Activated CD4-positive, alpha-beta T cell treated with anti-CD3 and anti-CD28 coated beads for 4 hours (primary cell): Measurements from ENCODE around the gene TMEM135.

Source experiments
- DNase-seq, 2 donors: peaks; one replicate each; pipeline ENCODE4 v3.0.0-alpha.2; 2020

Gene TMEM135

GRCh38 chr11:87316491-87316890 is 278.8 kb downstream of the TMEM135 start:
- DNase-seq = no peak

GRCh38 chr11:87317441-87317840 is 279.7 kb downstream of the TMEM135 start:
- no peak for DNase-seq

GRCh38 chr11:87320123-87320522 is 282.4 kb downstream of the TMEM135 start:
- no peak for DNase-seq

- no peak for DNase-seq
Measured at GRCh38 chr11:87322568-87322967, 284.8 kb downstream of the TMEM135 start.

GRCh38 chr11:87323899-87324298 is 286.2 kb downstream of the TMEM135 start:
- DNase-seq = no peak

GRCh38 chr11:87324817-87325489 is 287.2 kb downstream of the TMEM135 start:
- no peak for DNase-seq

- no peak for DNase-seq
Measured at GRCh38 chr11:87325490-87325872, 287.7 kb downstream of the TMEM135 start.

- DNase-seq = no peak
Measured at GRCh38 chr11:87326594-87326993, 288.9 kb downstream of the TMEM135 start.

- DNase-seq = no peak
Measured at GRCh38 chr11:87329172-87329571, 291.4 kb downstream of the TMEM135 start.

- no peak for DNase-seq
Measured at GRCh38 chr11:87330187-87330601, 292.5 kb downstream of the TMEM135 start.

- no peak for DNase-seq
Measured at GRCh38 chr11:87331273-87331672, 293.5 kb downstream of the TMEM135 start.

GRCh38 chr11:87338046-87338639 is 300.4 kb downstream of the TMEM135 start:
- no peak for DNase-seq

- DNase-seq = no peak
Measured at GRCh38 chr11:87339416-87339815, 301.7 kb downstream of the TMEM135 start.

GRCh38 chr11:87347441-87347840 is 309.7 kb downstream of the TMEM135 start:
- no peak for DNase-seq

- DNase-seq = no peak
Measured at GRCh38 chr11:87347854-87348253, 310.1 kb downstream of the TMEM135 start.

- no peak for DNase-seq
Measured at GRCh38 chr11:87351676-87352075, 313.9 kb downstream of the TMEM135 start.

- DNase-seq = peak; percentile 70 to 80
Measured at GRCh38 chr11:87352759-87353707, 315.3 kb downstream of the TMEM135 start.

GRCh38 chr11:87353771-87354345 is 316.1 kb downstream of the TMEM135 start:
- no peak for DNase-seq

GRCh38 chr11:87355596-87355995 is 317.9 kb downstream of the TMEM135 start:
- DNase-seq = no peak

GRCh38 chr11:87356428-87356827 is 318.7 kb downstream of the TMEM135 start:
- DNase-seq = no peak

- DNase-seq = no peak
Measured at GRCh38 chr11:87358461-87358860, 320.7 kb downstream of the TMEM135 start.

- DNase-seq = no peak
Measured at GRCh38 chr11:87359401-87359800, 321.7 kb downstream of the TMEM135 start.

GRCh38 chr11:87361891-87362290 is 324.2 kb downstream of the TMEM135 start:
- no peak for DNase-seq
